DND-41 (cell line): ENCODE data around the gene CHSY3.

ENCODE experiments used
- ATAC-seq: fragments of 200-7000 bp; cut with Tn5 transposase; 3 replicates; pipeline ENCODE4 v1.9.1; 2021; ENCODE audit warnings: low read depth; ENCODE audit not compliant: insufficient read depth
- DNase-seq: peaks from one replicate; pipeline ENCODE4 v3.0.0-alpha.2; 2020
- H2AFZ ChIP-seq: 2 replicates; pipeline ENCODE4 v1.6.0; 2012; ENCODE audit warnings: low read depth, low read length
- H3K27ac ChIP-seq: 2 replicates; pipeline ENCODE4 v1.5.1; 2012; ENCODE audit warnings: low read length, inconsistent platforms
- H3K27me3 ChIP-seq: fragments of 200-600 bp; sonication (generic); 2 replicates; pipeline ENCODE4 v1.6.0; 2012; ENCODE audit warnings: low read length, mild to moderate bottlenecking, inconsistent platforms; ENCODE audit not compliant: insufficient read depth, poor library complexity
- H3K36me3 ChIP-seq: 2 replicates; pipeline ENCODE4 v1.5.1; 2012; ENCODE audit warnings: low read length, inconsistent platforms; ENCODE audit not compliant: insufficient read depth
- H3K4me1 ChIP-seq: 2 replicates; pipeline ENCODE4 v1.5.1; 2012; ENCODE audit warnings: mild to moderate bottlenecking, low read length; ENCODE audit not compliant: insufficient read depth
- H3K4me2 ChIP-seq: 2 replicates; pipeline ENCODE4 v1.6.0; 2012; ENCODE audit warnings: mild to moderate bottlenecking, moderate library complexity, low read length, inconsistent platforms; ENCODE audit not compliant: insufficient read depth
- H3K4me3 ChIP-seq, 2 experiments: fragments of 200-600 bp in 1 of 2; shearing (Covaris generic) in 1 of 2; 2 replicates each; pipeline ENCODE4 v1.5.1; 2012 to 2016; ENCODE audit warnings: inconsistent platforms in 2 of 2, low read length in 2 of 2, mild to moderate bottlenecking in 2 of 2, low read depth in 1 of 2, moderate library complexity in 1 of 2
- H3K79me2 ChIP-seq: 2 replicates; pipeline ENCODE4 v1.6.0; 2012; ENCODE audit warnings: low read length, inconsistent platforms; ENCODE audit not compliant: insufficient read depth
- H3K9ac ChIP-seq: 2 replicates; pipeline ENCODE4 v1.6.0; 2012; ENCODE audit warnings: low read depth, mild to moderate bottlenecking, inconsistent platforms, low read length, moderate library complexity
- H3K9me3 ChIP-seq: 2 replicates; pipeline ENCODE4 v1.5.1; 2012; ENCODE audit warnings: low read length, moderate library complexity, mild to moderate bottlenecking, inconsistent platforms; ENCODE audit not compliant: insufficient read depth, severe bottlenecking
- H4K20me1 ChIP-seq: 2 replicates; pipeline ENCODE4 v1.6.0; 2012; ENCODE audit warnings: low read length; ENCODE audit not compliant: insufficient read depth
- EZH2 ChIP-seq: IDR thresholded peaks from 3 replicates; pipeline ENCODE4 v1.6.1; 2012; ENCODE audit warnings: borderline replicate concordance, low read depth, mild to moderate bottlenecking, moderate library complexity, low read length, inconsistent platforms; ENCODE audit not compliant: severe bottlenecking
- TF ChIP-seq, protein P1 (sequence below): IDR thresholded peaks from 2 replicates; pipeline ENCODE4 v1.5.1; 2012; ENCODE audit warnings: borderline replicate concordance, low read length, moderate library complexity, mild to moderate bottlenecking; ENCODE audit not compliant: poor library complexity, severe bottlenecking; ENCODE audit errors: extremely low read depth

Gene CHSY3

DNA sequence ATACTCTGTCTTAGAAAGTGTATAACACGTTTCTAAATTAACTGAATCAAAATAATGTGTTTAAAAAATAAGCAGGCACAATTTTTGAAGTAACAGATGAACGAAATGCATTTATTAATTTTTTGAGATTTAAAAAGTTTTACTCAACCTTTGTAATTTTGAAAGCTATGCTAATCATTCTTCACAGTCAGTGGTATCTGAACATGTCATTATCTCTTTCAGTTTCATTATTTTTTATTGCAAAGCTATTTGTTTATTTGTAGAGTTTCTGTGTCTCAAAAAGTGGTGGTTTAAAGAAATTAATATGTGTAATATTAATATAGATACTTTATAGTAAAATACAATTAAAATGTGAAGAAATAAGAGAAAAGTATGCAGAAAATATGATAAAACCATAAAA, 11.2 kb downstream of the CHSY3 start:
- Histone ChIP-seq H2AFZ (no peak overlapping the region), H3K9ac (no peak overlapping the region), H3K79me2 (no peaks in the 10 kb centered on the region), H3K9me3 (no peaks in the 10 kb centered on the region), H3K4me1 (no peaks in the 10 kb centered on the region), H3K4me2 (no peak overlapping the region), H3K4me3 (no peak overlapping the region), H3K27me3 (no peaks in the 10 kb centered on the region), H4K20me1 (no peaks in the 10 kb centered on the region), H3K27ac (no peak overlapping the region), H3K36me3 (no peaks in the 10 kb centered on the region)
- ATAC-seq, result no peak
- DNase-seq, result no peak
- TF ChIP-seq, protein P1, sequence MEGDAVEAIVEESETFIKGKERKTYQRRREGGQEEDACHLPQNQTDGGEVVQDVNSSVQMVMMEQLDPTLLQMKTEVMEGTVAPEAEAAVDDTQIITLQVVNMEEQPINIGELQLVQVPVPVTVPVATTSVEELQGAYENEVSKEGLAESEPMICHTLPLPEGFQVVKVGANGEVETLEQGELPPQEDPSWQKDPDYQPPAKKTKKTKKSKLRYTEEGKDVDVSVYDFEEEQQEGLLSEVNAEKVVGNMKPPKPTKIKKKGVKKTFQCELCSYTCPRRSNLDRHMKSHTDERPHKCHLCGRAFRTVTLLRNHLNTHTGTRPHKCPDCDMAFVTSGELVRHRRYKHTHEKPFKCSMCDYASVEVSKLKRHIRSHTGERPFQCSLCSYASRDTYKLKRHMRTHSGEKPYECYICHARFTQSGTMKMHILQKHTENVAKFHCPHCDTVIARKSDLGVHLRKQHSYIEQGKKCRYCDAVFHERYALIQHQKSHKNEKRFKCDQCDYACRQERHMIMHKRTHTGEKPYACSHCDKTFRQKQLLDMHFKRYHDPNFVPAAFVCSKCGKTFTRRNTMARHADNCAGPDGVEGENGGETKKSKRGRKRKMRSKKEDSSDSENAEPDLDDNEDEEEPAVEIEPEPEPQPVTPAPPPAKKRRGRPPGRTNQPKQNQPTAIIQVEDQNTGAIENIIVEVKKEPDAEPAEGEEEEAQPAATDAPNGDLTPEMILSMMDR, result no peak
- no peak for TF ChIP-seq EZH2

DNA sequence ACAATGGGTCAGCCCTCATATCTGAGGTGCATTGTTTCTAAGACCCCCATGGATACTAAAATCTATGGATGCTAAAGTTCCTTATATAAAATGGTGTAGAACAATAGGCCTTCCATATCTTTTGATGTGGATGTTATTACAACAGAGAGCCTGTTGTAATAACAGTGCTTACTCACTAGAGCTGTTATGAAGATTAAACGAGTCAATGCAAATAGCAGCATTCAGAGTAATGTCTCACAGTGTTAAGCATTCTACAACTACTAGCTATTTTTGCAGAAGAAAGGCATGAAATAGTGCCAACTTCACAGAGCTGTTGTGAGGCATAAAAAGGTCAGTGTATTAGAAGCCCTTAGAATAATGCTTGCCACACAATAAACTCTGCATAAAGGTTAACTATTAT, 13.0 kb downstream of the CHSY3 start:
- Histone ChIP-seq H2AFZ (no peak overlapping the region), H3K4me3 (no peak overlapping the region), H3K9ac (no peak overlapping the region), H3K27ac (no peak overlapping the region), H3K27me3 (no peaks in the 10 kb centered on the region), H3K9me3 (no peaks in the 10 kb centered on the region), H3K79me2 (no peaks in the 10 kb centered on the region), H4K20me1 (no peaks in the 10 kb centered on the region), H3K4me1 (no peaks in the 10 kb centered on the region), H3K4me2 (no peak overlapping the region), H3K36me3 (no peaks in the 10 kb centered on the region)
- no peak for TF ChIP-seq EZH2
- TF ChIP-seq, protein P1, result no peak
- no peak for ATAC-seq
- DNase-seq, result no peak

DNA sequence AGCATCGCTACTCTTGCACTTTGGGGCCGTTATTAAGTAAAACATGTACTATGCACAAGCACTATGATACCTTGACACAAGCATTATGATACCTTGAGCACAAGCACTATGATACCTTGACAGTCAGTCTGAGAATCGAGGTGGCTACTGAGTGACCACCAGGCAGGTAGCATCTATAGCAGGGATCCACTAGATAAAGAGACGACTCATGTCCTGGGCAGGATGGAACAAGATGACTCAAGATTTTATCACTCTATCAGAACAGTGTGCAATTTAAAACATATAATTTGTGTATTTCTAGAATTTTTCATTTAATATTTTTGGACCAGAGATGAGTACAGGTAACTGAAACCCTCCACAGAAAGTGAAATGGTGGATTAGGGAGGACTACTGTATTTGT, 16.9 kb downstream of the CHSY3 start:
- Histone ChIP-seq H3K36me3 (no peaks in the 10 kb centered on the region), H3K4me2 (no peak overlapping the region), H3K9me3 (no peaks in the 10 kb centered on the region), H3K27ac (no peak overlapping the region), H3K79me2 (no peaks in the 10 kb centered on the region), H4K20me1 (no peaks in the 10 kb centered on the region), H3K9ac (no peak overlapping the region), H2AFZ (no peak overlapping the region), H3K4me1 (no peaks in the 10 kb centered on the region), H3K4me3 (no peak overlapping the region), H3K27me3 (no peaks in the 10 kb centered on the region)
- no peak for DNase-seq
- no peak for ATAC-seq
- no peak for TF ChIP-seq EZH2
- TF ChIP-seq, protein P1, result no peak

DNA sequence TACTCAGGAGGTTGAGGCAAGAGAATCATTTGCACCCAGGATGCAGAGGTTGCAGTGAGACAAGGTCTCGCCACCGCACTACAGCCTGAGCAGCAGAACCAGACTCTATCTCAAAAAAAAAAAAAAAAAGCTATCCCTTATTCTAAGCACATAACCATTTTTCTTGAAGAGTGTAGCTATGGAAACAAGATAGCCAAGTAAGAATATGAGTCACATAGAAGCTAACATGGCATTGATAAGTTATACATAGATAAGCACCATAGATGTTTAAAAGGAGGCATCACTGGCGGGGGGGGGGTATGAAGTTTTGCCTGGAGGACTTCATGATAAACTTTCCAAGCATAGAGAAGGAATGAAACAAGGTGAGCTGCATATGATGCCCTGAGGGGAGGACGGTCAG, 26.0 kb downstream of the CHSY3 start:
- TF ChIP-seq, protein P1, result no peak
- no peak for TF ChIP-seq EZH2

More for the DNA sequence above, 26.0 kb downstream of the CHSY3 start:
- Histone ChIP-seq H3K79me2 (no peaks in the 10 kb centered on the region), H3K4me3 (no peak overlapping the region), H3K4me2 (no peak overlapping the region), H3K9me3 (no peaks in the 10 kb centered on the region), H3K36me3 (no peaks in the 10 kb centered on the region), H3K27ac (no peak overlapping the region), H4K20me1 (no peaks in the 10 kb centered on the region), H3K27me3 (no peaks in the 10 kb centered on the region), H3K9ac (no peak overlapping the region), H3K4me1 (no peaks in the 10 kb centered on the region), H2AFZ (no peak overlapping the region)
- ATAC-seq (no peak), DNase-seq (no peak)
